B cell (primary cell): Measurements from ENCODE around the gene DNAJC25. TPM values are rescaled to one million over a fixed set of nuclear protein-coding genes. Genes with fewer than 3 reads are reported as not detected.
A peak's percentile ranks its signal among the peaks of the same experiment; 100 is the strongest.

Experiments used
- ATAC-seq: fragments of 200-7000 bp; cut with Tn5 transposase; one replicate; pipeline ENCODE4 v1.10.0; 2021; ENCODE audit warnings: low read depth, mild to moderate bottlenecking, moderate number of reproducible peaks, moderate library complexity
- CTCF ChIA-PET: fragments of 350-600 bp; sonication (Branson Sonifier 250); formaldehyde crosslinking; loops from one replicate; lab custom pipeline; 2021; ENCODE audit warnings: antibody characterized with exemption, inconsistent platforms; lab: Charles Lee
- POLR2A ChIA-PET: fragments of 350-600 bp; sonication (Branson Sonifier 250); formaldehyde crosslinking; loops from one replicate; lab custom pipeline; 2021; ENCODE audit warnings: antibody characterized with exemption; lab: Charles Lee
- DNase-seq: peaks from one replicate; pipeline ENCODE4 v3.0.0; 2013
- H2AFZ ChIP-seq: 2 replicates; pipeline ENCODE4 v1.6.1; 2012; ENCODE audit warnings: mild to moderate bottlenecking, low read depth, low read length; ENCODE audit not compliant: insufficient read depth, poor library complexity, severe bottlenecking
- H3K27ac ChIP-seq, 2 donors: 1 replicate in 1 of 2; 2 replicates in 1 of 2; pipeline ENCODE4 v1.5.1; 2012 to 2013; ENCODE audit warnings: low read length in 2 of 2, mild to moderate bottlenecking in 2 of 2, moderate library complexity in 1 of 2
- H3K27me3 ChIP-seq, 4 experiments: fragments of 200-600 bp in 1 of 4; sonication (generic) in 1 of 4; replicated peaks in 1 of 4; 1 replicate in 2 of 4; 2 replicates in 2 of 4; pipeline versions ENCODE4 v1.6.1 to v1.7.0; 2013 to 2016; ENCODE audit warnings: low read length in 3 of 4, mild to moderate bottlenecking in 2 of 4, mixed read lengths in 1 of 4, moderate library complexity in 1 of 4; ENCODE audit not compliant: insufficient read depth in 4 of 4, control insufficient read depth in 3 of 4; ENCODE audit errors: control extremely low read depth in 1 of 4
- H3K36me3 ChIP-seq, 2 experiments: replicated peaks in 1 of 2; 1 replicate in 1 of 2; 2 replicates in 1 of 2; pipeline versions ENCODE4 v1.6.1 to v1.7.1; 2013; ENCODE audit warnings: low read length in 1 of 2; ENCODE audit not compliant: insufficient read depth in 2 of 2, control insufficient read depth in 1 of 2; ENCODE audit errors: control extremely low read depth in 1 of 2, extremely low read depth in 1 of 2
- H3K4me1 ChIP-seq, 2 donors: fragments of 200-600 bp in 1 of 2; sonication (generic) in 1 of 2; 1 replicate in 1 of 2; 2 replicates in 1 of 2; pipeline versions ENCODE4 v1.5.1 to v1.6.1; 2013 to 2017; ENCODE audit warnings: low read length in 2 of 2; ENCODE audit not compliant: control insufficient read depth in 2 of 2, insufficient read depth in 2 of 2
- H3K4me2 ChIP-seq: replicated peaks from 2 replicates; pipeline ENCODE3; 2012; ENCODE audit warnings: mild to moderate bottlenecking, low read depth, low read length; ENCODE audit not compliant: poor library complexity, severe bottlenecking
- H3K4me3 ChIP-seq, 5 experiments: fragments of 200-600 bp in 1 of 5; sonication (generic) in 1 of 5; 1 replicate in 3 of 5; 2 replicates in 2 of 5; pipeline versions ENCODE4 v1.5.1 to v1.7.0; 2011 to 2016; ENCODE audit warnings: low read length in 4 of 5, mild to moderate bottlenecking in 4 of 5, low read depth in 2 of 5, control low read depth in 1 of 5, moderate library complexity in 1 of 5; ENCODE audit not compliant: insufficient read depth in 1 of 5; ENCODE audit errors: control extremely low read depth in 1 of 5, extremely low read depth in 1 of 5
- H3K79me2 ChIP-seq: fragments of 200-600 bp; sonication (generic); one replicate; pipeline ENCODE4 v1.6.0; 2016; ENCODE audit warnings: low read length; ENCODE audit not compliant: control insufficient read depth, insufficient read depth
- H3K9ac ChIP-seq: fragments of 200-600 bp; sonication (generic); 2 replicates; pipeline ENCODE4 v1.6.1; 2017; ENCODE audit warnings: mild to moderate bottlenecking, low read length, moderate library complexity
- H3K9me3 ChIP-seq, 3 donors: one replicate each; pipeline versions ENCODE4 v1.6.1 to v1.7.1; 2013; ENCODE audit warnings: low read length in 2 of 3; ENCODE audit not compliant: control insufficient read depth in 2 of 3, insufficient read depth in 1 of 3; ENCODE audit errors: control extremely low read depth in 1 of 3
- H4K20me1 ChIP-seq: 2 replicates; pipeline ENCODE4 v1.6.0; 2012; ENCODE audit warnings: mild to moderate bottlenecking, low read length; ENCODE audit not compliant: insufficient read depth, control insufficient read depth, poor library complexity, severe bottlenecking
- H3K27ac Mint-ChIP-seq: one replicate; pipeline ENCODE4 v1.8.0; 2021; ENCODE audit warnings: mixed read lengths
- H3K27me3 Mint-ChIP-seq: one replicate; pipeline ENCODE4 v1.8.0; 2021; ENCODE audit warnings: mixed read lengths
- H3K4me1 Mint-ChIP-seq: one replicate; pipeline ENCODE4 v1.8.0; 2021; ENCODE audit warnings: mixed read lengths
- H3K4me3 Mint-ChIP-seq: one replicate; pipeline ENCODE4 v1.8.0; 2021; ENCODE audit warnings: mixed read lengths
- H3K9me3 Mint-ChIP-seq: one replicate; pipeline ENCODE4 v1.8.0; 2022; ENCODE audit warnings: mixed read lengths; ENCODE audit not compliant: insufficient read depth
- EZH2 ChIP-seq: IDR thresholded peaks from 2 replicates; pipeline ENCODE4 v1.6.1; 2012; ENCODE audit warnings: borderline replicate concordance, low read depth, mild to moderate bottlenecking, moderate library complexity, low read length; ENCODE audit not compliant: insufficient read depth, poor library complexity, severe bottlenecking
- WGBS: methylation state at CpG from one replicate; pipeline ENCODE4 v1.1.5; 2013; ENCODE audit warnings: missing lambda C conversion rate; ENCODE audit not compliant: insufficient coverage; 5-methylcytosine and 5-hydroxymethylcytosine counted together
- intact Hi-C: fragments of 100-400 bp; cut with micrococcal nuclease; formaldehyde crosslinking; loops from one replicate; pipeline ENCODE4 v1.10.0; 2022
- polyA plus RNA-seq: library from polyadenylated mRNA; depleted of rRNA; stranded (reverse); fragments of >200 nt; gene quantifications from 2 replicates; pipeline ENCODE4 v1.2.3, GENCODE V29; 2012
- total RNA-seq, 2 donors: library from RNA; stranded (reverse); fragments of 120-200 nt in 1 of 2; gene quantifications; 1 replicate in 1 of 2; 2 replicates in 1 of 2; pipeline versions ENCODE4 v1.2.3 to v1.2.4, GENCODE V29; 2013 to 2022
- TF ChIP-seq, protein P1 (sequence below): fragments of 200-600 bp; IDR thresholded peaks from one replicate; pipeline ENCODE4 v1.8.0; 2022; ENCODE audit warnings: antibody characterized with exemption, mild to moderate bottlenecking

DNAJC25 gene
- total and polyA plus RNA-seq, 2 donors (not counting 1 experiment from before 2014, with no cell fraction given), result 3.1 to 4.1 TPM

DNA sequence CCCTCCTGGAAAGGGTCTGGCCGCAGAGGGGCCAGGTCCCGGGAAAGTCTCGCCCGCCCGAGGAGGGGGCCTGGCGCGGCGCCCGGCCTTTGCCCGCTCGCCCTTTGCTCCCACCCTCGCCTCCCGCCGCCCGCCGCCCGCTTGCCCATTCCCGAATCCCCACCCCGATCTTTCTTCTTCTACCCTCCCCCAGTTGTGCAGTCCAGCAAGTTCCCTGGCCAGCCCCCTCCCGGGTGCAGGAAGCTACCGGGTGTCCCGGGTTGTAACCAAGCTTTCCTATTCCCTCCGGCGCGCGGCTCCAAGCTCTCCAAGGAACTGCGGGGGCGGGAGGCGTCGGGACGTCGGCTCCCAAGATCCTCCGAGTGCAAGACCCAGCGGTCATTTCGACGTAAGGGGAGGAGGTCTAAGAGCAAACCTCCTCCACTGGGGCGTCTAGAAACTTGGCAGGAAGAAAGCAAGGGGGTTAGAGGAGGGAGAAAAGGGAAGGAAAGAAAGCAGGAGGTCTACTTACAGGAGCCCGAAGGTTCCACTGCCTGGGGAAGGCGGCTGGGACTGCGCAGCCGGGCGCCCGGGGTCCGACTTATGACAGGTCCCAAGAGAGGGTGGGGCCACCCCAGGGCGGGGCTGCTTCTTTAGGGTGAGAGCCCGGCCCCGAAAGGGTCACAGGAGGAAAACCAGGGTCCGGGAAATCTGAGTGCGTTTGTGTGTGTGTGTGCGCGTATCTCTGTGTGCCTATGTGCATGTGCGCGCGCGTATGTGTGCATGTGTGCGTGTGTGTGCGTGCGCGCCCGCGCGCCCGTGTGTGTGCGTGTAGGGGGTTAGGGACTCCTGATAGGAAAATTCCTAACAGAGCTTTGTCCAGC, 31.8 kb upstream of the DNAJC25 start, which contains the start of gene PTGR1:
TSS of gene PTGR1 (minus strand) at position 556 of the 863 bp plus-strand sequence. CDS start 2,225 bp downstream, outside the sequence.
- Histone ChIP-seq H4K20me1 (no peaks in the 10 kb centered on the region), H3K4me3 (peak within 1 kb of the TSS; percentile 39 to 76 (median 59)), H2AFZ (peak within 1 kb of the TSS; percentile 76), H3K36me3 (no peaks in the 10 kb centered on the region), H3K9ac (peak within 1 kb of the TSS; percentile 70), H3K27me3 (peaks cover 0 to 39% (median 20%) of the 10 kb centered on the region in 4 experiments), H3K4me2 (peak within 1 kb of the TSS; percentile 98), H3K4me1 (peaks cover 22 to 23% of the 10 kb centered on the region in 2 donors), H3K79me2 (no peaks in the 10 kb centered on the region), H3K9me3 (peaks cover 0 to 13% (median 0%) of the 10 kb centered on the region in 3 donors), H3K27ac (no peak within 1 kb of the TSS)
- ChIA-PET CTCF (interaction anchor here (1.0 to 1.4 kb wide), 5 partner anchors 10 to 762 kb away, joined by 3 to 8 read pairs (median 4); no protein-coding TSS in a partner anchor), POLR2A (interaction anchor here (0.6 kb wide), 2 partner anchors 9 to 23 kb away, joined by 3 to 4 read pairs; no protein-coding TSS in a partner anchor)
- H3K27me3 Mint-ChIP-seq, result peaks cover 43% of the 10 kb centered on the region
- WGBS, result 3% methylated on average over 52 of the region's 64 CpGs
- H3K9me3 Mint-ChIP-seq, result no peaks in the 10 kb centered on the region
- ATAC-seq, result no peak
- intact Hi-C loops, result loop anchor here (1.0 to 10.0 kb wide), 2 partner anchors 32 to 55 kb away; partner anchors contain the start of gene DNAJC25
- peaks cover 25% of the 10 kb centered on the region for H3K4me1 Mint-ChIP-seq
- H3K27ac Mint-ChIP-seq, result no peak within 1 kb of the TSS
- DNase-seq, result peak; percentile 39
- TF ChIP-seq, protein P1, sequence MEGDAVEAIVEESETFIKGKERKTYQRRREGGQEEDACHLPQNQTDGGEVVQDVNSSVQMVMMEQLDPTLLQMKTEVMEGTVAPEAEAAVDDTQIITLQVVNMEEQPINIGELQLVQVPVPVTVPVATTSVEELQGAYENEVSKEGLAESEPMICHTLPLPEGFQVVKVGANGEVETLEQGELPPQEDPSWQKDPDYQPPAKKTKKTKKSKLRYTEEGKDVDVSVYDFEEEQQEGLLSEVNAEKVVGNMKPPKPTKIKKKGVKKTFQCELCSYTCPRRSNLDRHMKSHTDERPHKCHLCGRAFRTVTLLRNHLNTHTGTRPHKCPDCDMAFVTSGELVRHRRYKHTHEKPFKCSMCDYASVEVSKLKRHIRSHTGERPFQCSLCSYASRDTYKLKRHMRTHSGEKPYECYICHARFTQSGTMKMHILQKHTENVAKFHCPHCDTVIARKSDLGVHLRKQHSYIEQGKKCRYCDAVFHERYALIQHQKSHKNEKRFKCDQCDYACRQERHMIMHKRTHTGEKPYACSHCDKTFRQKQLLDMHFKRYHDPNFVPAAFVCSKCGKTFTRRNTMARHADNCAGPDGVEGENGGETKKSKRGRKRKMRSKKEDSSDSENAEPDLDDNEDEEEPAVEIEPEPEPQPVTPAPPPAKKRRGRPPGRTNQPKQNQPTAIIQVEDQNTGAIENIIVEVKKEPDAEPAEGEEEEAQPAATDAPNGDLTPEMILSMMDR, result no peak
- TF ChIP-seq EZH2, result no peak
- peak within 1 kb of the TSS; percentile 87 for H3K4me3 Mint-ChIP-seq
